Hepatocyte (in vitro differentiated cells): ENCODE measurements around the gene EIPR1. TPM values are rescaled to one million over a fixed set of nuclear protein-coding genes. Genes with fewer than 3 reads are reported as not detected.

Experiments used
- DNase-seq: peaks from one replicate; pipeline ENCODE4 v3.0.0-alpha.2; 2016; ENCODE audit warnings: low spot score
- H2AFZ ChIP-seq: fragments of 200-600 bp; sonication (generic); 2 replicates; pipeline ENCODE4 v1.6.0; 2016; ENCODE audit warnings: antibody characterized with exemption, mild to moderate bottlenecking
- H3K27ac ChIP-seq: fragments of 200-600 bp; sonication (generic); 2 replicates; pipeline ENCODE4 v1.5.1; 2016; ENCODE audit warnings: mild to moderate bottlenecking
- H3K27me3 ChIP-seq: fragments of 200-600 bp; sonication (generic); 2 replicates; pipeline ENCODE4 v1.6.1; 2016
- H3K36me3 ChIP-seq: fragments of 200-600 bp; sonication (generic); replicated peaks from 2 replicates; pipeline ENCODE4 v1.5.1; 2016; ENCODE audit warnings: low read depth; ENCODE audit not compliant: insufficient read depth
- H3K4me1 ChIP-seq: fragments of 200-600 bp; sonication (generic); 2 replicates; pipeline ENCODE4 v1.5.1; 2016; ENCODE audit warnings: mild to moderate bottlenecking, moderate library complexity; ENCODE audit not compliant: insufficient read depth
- H3K4me2 ChIP-seq: fragments of 200-600 bp; sonication (generic); 2 replicates; pipeline ENCODE4 v1.6.0; 2016
- H3K4me3 ChIP-seq: fragments of 200-600 bp; sonication (generic); 2 replicates; pipeline ENCODE4 v1.5.1; 2016; ENCODE audit warnings: mild to moderate bottlenecking
- H3K79me2 ChIP-seq: fragments of 200-600 bp; sonication (generic); 2 replicates; pipeline ENCODE4 v1.6.0; 2017; ENCODE audit warnings: mild to moderate bottlenecking
- H3K9me2 ChIP-seq: fragments of 200-600 bp; sonication (generic); replicated peaks from 2 replicates; pipeline ENCODE4 v1.6.0; 2017; ENCODE audit warnings: mild to moderate bottlenecking; ENCODE audit not compliant: insufficient read depth
- H3K9me3 ChIP-seq: fragments of 200-600 bp; sonication (generic); 2 replicates; pipeline ENCODE4 v1.5.1; 2016; ENCODE audit warnings: low read depth, mild to moderate bottlenecking
- H4K20me1 ChIP-seq: fragments of 200-600 bp; sonication (generic); 2 replicates; pipeline ENCODE4 v1.6.0; 2016; ENCODE audit warnings: mild to moderate bottlenecking; ENCODE audit not compliant: insufficient read depth, poor library complexity, severe bottlenecking
- CTCF ChIP-seq: fragments of 200-600 bp; sonication (generic); IDR thresholded peaks from 2 replicates; pipeline ENCODE4 v1.5.1; 2016; ENCODE audit warnings: antibody characterized with exemption, mild to moderate bottlenecking; ENCODE audit not compliant: poor library complexity
- EZH2 ChIP-seq: fragments of 200-600 bp; sonication (generic); IDR thresholded peaks from 2 replicates; pipeline ENCODE4 v1.6.1; 2016; ENCODE audit warnings: antibody characterized with exemption, mild to moderate bottlenecking, borderline replicate concordance
- EZH2phosphoT487 ChIP-seq: fragments of 200-600 bp; sonication (generic); IDR thresholded peaks from one replicate; pipeline ENCODE4 v1.6.1; 2018; ENCODE audit warnings: antibody characterized with exemption, mild to moderate bottlenecking, low read depth, moderate library complexity; ENCODE audit not compliant: unreplicated experiment, severe bottlenecking
- WGBS: methylation state at CpG from one replicate; pipeline ENCODE4 v1.1.6; 2016; ENCODE audit warnings: low lambda C conversion rate; ENCODE audit errors: missing lambda C conversion rate; 5-methylcytosine and 5-hydroxymethylcytosine counted together
- polyA plus RNA-seq: library from polyadenylated mRNA; unstranded; fragments of >200 nt; fragmentation: Nextera tagmentation; extraction: Ambion mirVana; gene quantifications from 2 replicates; pipeline ENCODE4 v1.2.1, GENCODE V29; 2016
- total RNA-seq: library from RNA; depleted of rRNA; stranded (reverse); fragments of >200 nt; gene quantifications from 2 replicates; pipeline ENCODE4 v1.2.3, GENCODE V29; 2014

Gene EIPR1
- total and polyA plus RNA-seq, 2 experiments from 2014 or later: 27.4 to 42.3 TPM

GRCh38 chr2:3418766-3419404, 41.3 kb upstream of the EIPR1 start:
- Histone ChIP-seq H3K4me3 (no peak overlapping the region), H3K9me3 (no peaks in the 10 kb centered on the region), H3K27ac (no peak overlapping the region), H3K4me2 (no peak overlapping the region), H4K20me1 (no peaks in the 10 kb centered on the region), H3K9me2 (no peaks in the 10 kb centered on the region), H3K79me2 (no peaks in the 10 kb centered on the region), H3K27me3 (no peaks in the 10 kb centered on the region), H2AFZ (no peak overlapping the region), H3K4me1 (no peaks in the 10 kb centered on the region), H3K36me3 (no peaks in the 10 kb centered on the region)
- DNase-seq: no peak
- TF ChIP-seq CTCF: no peak
- TF ChIP-seq EZH2: no peak
- TF ChIP-seq EZH2phosphoT487: no peak
- 88% methylated on average over 10 of the region's 11 CpGs for WGBS

- Histone ChIP-seq H3K27me3 (no peaks in the 10 kb centered on the region), H3K36me3 (no peaks in the 10 kb centered on the region), H3K27ac (no peak overlapping the region), H2AFZ (no peak overlapping the region), H3K79me2 (no peaks in the 10 kb centered on the region), H3K9me2 (no peaks in the 10 kb centered on the region), H4K20me1 (peaks cover 3% of the 10 kb centered on the region), H3K4me1 (no peaks in the 10 kb centered on the region), H3K4me3 (no peak overlapping the region), H3K9me3 (no peaks in the 10 kb centered on the region), H3K4me2 (no peak overlapping the region)
- DNase-seq: no peak
- TF ChIP-seq EZH2: no peak
- WGBS: 96% methylated on average over 23 of the region's 25 CpGs
Observed at GRCh38 chr2:3414133-3414860, 36.7 kb upstream of the EIPR1 start.

- peaks cover 3% of the 10 kb centered on the region for H4K20me1 ChIP-seq
- H3K79me2 ChIP-seq: no peaks in the 10 kb centered on the region
- H3K9me3 ChIP-seq: no peaks in the 10 kb centered on the region
- no peak overlapping the region for H3K27ac ChIP-seq
- no peak overlapping the region for H3K4me3 ChIP-seq
- no peaks in the 10 kb centered on the region for H3K9me2 ChIP-seq
- H3K36me3 ChIP-seq: no peaks in the 10 kb centered on the region
- H2AFZ ChIP-seq: no peak overlapping the region
- no peaks in the 10 kb centered on the region for H3K27me3 ChIP-seq
- TF ChIP-seq EZH2phosphoT487 (no peak), CTCF (no peak), EZH2 (no peak)
- H3K4me2 ChIP-seq: no peak overlapping the region
- WGBS: 90% methylated on average over 4 of the region's 4 CpGs
- no peaks in the 10 kb centered on the region for H3K4me1 ChIP-seq
- DNase-seq: no peak
Observed at GRCh38 chr2:3413697-3414096, 36.1 kb upstream of the EIPR1 start.

- TF ChIP-seq EZH2phosphoT487 (no peak), EZH2 (no peak), CTCF (no peak)
- Histone ChIP-seq H3K4me1 (no peaks in the 10 kb centered on the region), H4K20me1 (peaks cover 3% of the 10 kb centered on the region), H3K36me3 (no peaks in the 10 kb centered on the region), H3K9me3 (no peaks in the 10 kb centered on the region), H3K9me2 (no peaks in the 10 kb centered on the region), H2AFZ (no peak overlapping the region), H3K4me2 (no peak overlapping the region), H3K27ac (no peak overlapping the region), H3K27me3 (no peaks in the 10 kb centered on the region), H3K4me3 (no peak overlapping the region), H3K79me2 (peaks cover 6% of the 10 kb centered on the region)
- 95% methylated on average over 3 of the region's 3 CpGs for WGBS
- no peak for DNase-seq
Observed at GRCh38 chr2:3411103-3411502, 33.5 kb upstream of the EIPR1 start.
